Neutrophil (primary cell): ENCODE results near the gene SEZ6.

Experiments used
- H3K27ac ChIP-seq: fragments of 200-600 bp; sonication (generic); 2 replicates; pipeline ENCODE4 v1.5.1; 2016; ENCODE audit warnings: mild to moderate bottlenecking, moderate library complexity
- H3K27me3 ChIP-seq: fragments of 200-600 bp; sonication (generic); 2 replicates; pipeline ENCODE4 v1.6.0; 2016; ENCODE audit warnings: mild to moderate bottlenecking
- H3K36me3 ChIP-seq: fragments of 200-600 bp; sonication (generic); 2 replicates; pipeline ENCODE4 v1.5.1; 2017
- H3K4me1 ChIP-seq, 2 experiments: fragments of 200-600 bp in 1 of 2; sonication (generic) in 1 of 2; 1 replicate in 1 of 2; 2 replicates in 1 of 2; pipeline versions ENCODE4 v1.5.1 to v1.6.1; 2013 to 2016; ENCODE audit warnings: low read depth in 1 of 2, low read length in 1 of 2, mild to moderate bottlenecking in 1 of 2, moderate library complexity in 1 of 2; ENCODE audit not compliant: control insufficient read depth in 1 of 2, insufficient read depth in 1 of 2
- H3K4me3 ChIP-seq, 2 experiments: fragments of 200-600 bp in 1 of 2; sonication (generic) in 1 of 2; 1 replicate in 1 of 2; 2 replicates in 1 of 2; pipeline ENCODE4 v1.5.1; 2013 to 2016; ENCODE audit warnings: low read depth in 1 of 2, low read length in 1 of 2, mild to moderate bottlenecking in 1 of 2, moderate library complexity in 1 of 2
- H3K9me3 ChIP-seq: fragments of 200-600 bp; sonication (generic); 2 replicates; pipeline ENCODE4 v1.5.1; 2016
- TF ChIP-seq, protein P1 (sequence below): fragments of 200-600 bp; sonication (generic); IDR thresholded peaks from 2 replicates; pipeline ENCODE4 v1.5.1; 2016; ENCODE audit warnings: antibody characterized with exemption

The SEZ6 gene, protein sequence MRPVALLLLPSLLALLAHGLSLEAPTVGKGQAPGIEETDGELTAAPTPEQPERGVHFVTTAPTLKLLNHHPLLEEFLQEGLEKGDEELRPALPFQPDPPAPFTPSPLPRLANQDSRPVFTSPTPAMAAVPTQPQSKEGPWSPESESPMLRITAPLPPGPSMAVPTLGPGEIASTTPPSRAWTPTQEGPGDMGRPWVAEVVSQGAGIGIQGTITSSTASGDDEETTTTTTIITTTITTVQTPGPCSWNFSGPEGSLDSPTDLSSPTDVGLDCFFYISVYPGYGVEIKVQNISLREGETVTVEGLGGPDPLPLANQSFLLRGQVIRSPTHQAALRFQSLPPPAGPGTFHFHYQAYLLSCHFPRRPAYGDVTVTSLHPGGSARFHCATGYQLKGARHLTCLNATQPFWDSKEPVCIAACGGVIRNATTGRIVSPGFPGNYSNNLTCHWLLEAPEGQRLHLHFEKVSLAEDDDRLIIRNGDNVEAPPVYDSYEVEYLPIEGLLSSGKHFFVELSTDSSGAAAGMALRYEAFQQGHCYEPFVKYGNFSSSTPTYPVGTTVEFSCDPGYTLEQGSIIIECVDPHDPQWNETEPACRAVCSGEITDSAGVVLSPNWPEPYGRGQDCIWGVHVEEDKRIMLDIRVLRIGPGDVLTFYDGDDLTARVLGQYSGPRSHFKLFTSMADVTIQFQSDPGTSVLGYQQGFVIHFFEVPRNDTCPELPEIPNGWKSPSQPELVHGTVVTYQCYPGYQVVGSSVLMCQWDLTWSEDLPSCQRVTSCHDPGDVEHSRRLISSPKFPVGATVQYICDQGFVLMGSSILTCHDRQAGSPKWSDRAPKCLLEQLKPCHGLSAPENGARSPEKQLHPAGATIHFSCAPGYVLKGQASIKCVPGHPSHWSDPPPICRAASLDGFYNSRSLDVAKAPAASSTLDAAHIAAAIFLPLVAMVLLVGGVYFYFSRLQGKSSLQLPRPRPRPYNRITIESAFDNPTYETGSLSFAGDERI

GRCh38 chr17:29005936-29006511 is at the start of gene SEZ6:
SEZ6 (minus strand) TSS chr17:29006033; CDS start chr17:29005869, 164 bp downstream.
- TF ChIP-seq, protein P1, sequence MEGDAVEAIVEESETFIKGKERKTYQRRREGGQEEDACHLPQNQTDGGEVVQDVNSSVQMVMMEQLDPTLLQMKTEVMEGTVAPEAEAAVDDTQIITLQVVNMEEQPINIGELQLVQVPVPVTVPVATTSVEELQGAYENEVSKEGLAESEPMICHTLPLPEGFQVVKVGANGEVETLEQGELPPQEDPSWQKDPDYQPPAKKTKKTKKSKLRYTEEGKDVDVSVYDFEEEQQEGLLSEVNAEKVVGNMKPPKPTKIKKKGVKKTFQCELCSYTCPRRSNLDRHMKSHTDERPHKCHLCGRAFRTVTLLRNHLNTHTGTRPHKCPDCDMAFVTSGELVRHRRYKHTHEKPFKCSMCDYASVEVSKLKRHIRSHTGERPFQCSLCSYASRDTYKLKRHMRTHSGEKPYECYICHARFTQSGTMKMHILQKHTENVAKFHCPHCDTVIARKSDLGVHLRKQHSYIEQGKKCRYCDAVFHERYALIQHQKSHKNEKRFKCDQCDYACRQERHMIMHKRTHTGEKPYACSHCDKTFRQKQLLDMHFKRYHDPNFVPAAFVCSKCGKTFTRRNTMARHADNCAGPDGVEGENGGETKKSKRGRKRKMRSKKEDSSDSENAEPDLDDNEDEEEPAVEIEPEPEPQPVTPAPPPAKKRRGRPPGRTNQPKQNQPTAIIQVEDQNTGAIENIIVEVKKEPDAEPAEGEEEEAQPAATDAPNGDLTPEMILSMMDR: no peak
- H3K4me1 ChIP-seq: no peaks in the 10 kb centered on the region
- H3K27me3 ChIP-seq: peaks cover 99% of the 10 kb centered on the region
- H3K9me3 ChIP-seq: no peaks in the 10 kb centered on the region
- no peak within 1 kb of the TSS for H3K27ac ChIP-seq
- H3K36me3 ChIP-seq: no peaks in the 10 kb centered on the region
- no peak within 1 kb of the TSS for H3K4me3 ChIP-seq

- Histone ChIP-seq H3K4me1 (no peaks in the 10 kb centered on the region), H3K27ac (no peak overlapping the region), H3K9me3 (no peaks in the 10 kb centered on the region), H3K4me3 (no peak overlapping the region), H3K36me3 (no peaks in the 10 kb centered on the region), H3K27me3 (no peaks in the 10 kb centered on the region)
- TF ChIP-seq, protein P1: no peak
Observed at GRCh38 chr17:29054835-29055234, 49.0 kb upstream of the SEZ6 start.

GRCh38 chr17:29051731-29052130 is 45.9 kb upstream of the SEZ6 start:
- TF ChIP-seq, protein P1: no peak
- no peaks in the 10 kb centered on the region for H3K36me3 ChIP-seq
- H3K27ac ChIP-seq: no peak overlapping the region
- H3K9me3 ChIP-seq: no peaks in the 10 kb centered on the region
- peaks cover 12% of the 10 kb centered on the region for H3K27me3 ChIP-seq
- no peaks in the 10 kb centered on the region for H3K4me1 ChIP-seq
- no peak overlapping the region for H3K4me3 ChIP-seq

DNA sequence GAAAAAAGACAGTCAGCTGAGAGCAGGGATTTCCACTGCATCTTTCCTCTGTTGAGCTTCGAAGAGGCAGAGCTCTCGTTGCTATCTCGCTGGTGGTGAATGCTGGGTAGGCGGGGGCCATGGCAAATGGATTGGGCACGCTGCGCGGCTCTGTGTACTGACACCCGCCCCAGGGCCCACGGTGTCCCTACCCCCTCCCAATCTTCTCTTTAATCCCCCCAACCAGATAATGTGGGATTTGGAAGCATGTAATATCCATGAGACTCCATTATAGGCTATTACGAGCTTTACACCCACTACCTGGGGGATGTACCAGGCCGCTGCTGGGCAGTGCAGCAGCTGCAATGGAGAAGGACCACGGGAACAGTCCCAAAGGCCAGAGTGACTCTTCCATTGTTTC is 45.4 kb upstream of the SEZ6 start:
- H3K27ac ChIP-seq: no peak overlapping the region
- TF ChIP-seq, protein P1: no peak
- no peaks in the 10 kb centered on the region for H3K36me3 ChIP-seq
- H3K9me3 ChIP-seq: no peaks in the 10 kb centered on the region
- no peak overlapping the region for H3K4me3 ChIP-seq
- H3K4me1 ChIP-seq: no peaks in the 10 kb centered on the region
- peaks cover 16% of the 10 kb centered on the region for H3K27me3 ChIP-seq

DNA sequence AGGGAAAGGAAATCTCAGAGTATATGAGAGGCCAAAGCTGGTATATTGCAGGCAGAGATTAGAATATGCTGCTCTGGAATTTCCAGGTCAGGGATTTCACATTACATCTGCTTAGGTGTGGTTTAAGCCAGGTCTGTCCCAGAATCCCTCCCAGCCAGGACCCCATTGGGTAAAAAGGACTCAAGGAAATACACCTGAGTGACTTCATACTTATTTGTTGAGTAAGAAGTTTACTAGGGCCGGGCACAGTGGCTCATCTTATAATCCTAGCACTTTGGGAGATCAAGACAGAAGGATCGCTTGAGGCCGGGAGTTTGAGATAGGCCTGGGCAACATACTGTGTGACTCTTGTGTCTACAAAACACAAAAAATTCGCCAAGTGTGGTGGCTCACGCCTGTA is 44.3 kb upstream of the SEZ6 start:
- Histone ChIP-seq H3K27me3 (peaks cover 16% of the 10 kb centered on the region), H3K27ac (no peak overlapping the region), H3K9me3 (no peaks in the 10 kb centered on the region), H3K36me3 (no peaks in the 10 kb centered on the region), H3K4me3 (no peak overlapping the region), H3K4me1 (no peaks in the 10 kb centered on the region)
- TF ChIP-seq, protein P1: no peak
